NCI-H128 (cell line): ENCODE results near the gene GRK1.

ENCODE experiments used
- DNase-seq: peaks from one replicate; lab custom pipeline; 2025; ENCODE audit not compliant: unreplicated experiment; lab: John Stamatoyannopoulos, UW

The GRK1 gene

DNA sequence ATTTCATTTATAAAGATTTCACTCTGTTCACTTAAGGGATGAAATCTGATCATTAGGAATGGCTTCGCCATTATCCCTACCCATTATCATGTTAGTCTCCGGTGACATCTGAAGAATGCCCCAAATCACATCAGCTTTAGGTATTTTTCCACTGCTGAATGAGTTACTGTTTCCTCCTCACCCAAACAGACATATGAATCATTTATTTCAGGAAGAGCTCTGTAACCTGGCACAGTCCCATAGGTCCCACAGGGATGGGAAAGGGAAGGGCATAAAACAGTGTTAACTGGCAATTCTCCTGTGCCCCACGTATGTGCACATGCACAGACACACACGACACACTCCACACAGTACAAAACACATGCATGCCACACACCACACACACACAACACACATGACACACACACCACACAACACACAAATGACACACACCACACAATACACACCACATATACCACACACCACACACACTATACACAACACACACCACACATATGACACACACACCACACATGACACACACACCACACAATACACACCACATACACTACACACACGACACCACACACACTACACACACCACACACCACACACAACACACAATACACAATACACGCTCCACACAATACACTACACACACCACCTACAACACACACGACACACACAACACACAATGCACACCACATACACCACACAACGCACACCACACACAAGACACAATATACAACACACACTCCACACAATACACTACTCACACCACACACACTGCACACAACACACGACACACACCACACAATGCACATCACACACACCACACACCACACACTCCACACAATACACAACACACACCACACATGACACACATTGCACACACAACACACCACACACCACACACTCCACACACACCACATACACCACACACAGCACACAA, 107.4 kb downstream of the GRK1 start:
- DNase-seq, result no peak

GRCh38 chr13:113775451-113776145, 108.6 kb downstream of the GRK1 start:
- DNase-seq, result no peak

DNA sequence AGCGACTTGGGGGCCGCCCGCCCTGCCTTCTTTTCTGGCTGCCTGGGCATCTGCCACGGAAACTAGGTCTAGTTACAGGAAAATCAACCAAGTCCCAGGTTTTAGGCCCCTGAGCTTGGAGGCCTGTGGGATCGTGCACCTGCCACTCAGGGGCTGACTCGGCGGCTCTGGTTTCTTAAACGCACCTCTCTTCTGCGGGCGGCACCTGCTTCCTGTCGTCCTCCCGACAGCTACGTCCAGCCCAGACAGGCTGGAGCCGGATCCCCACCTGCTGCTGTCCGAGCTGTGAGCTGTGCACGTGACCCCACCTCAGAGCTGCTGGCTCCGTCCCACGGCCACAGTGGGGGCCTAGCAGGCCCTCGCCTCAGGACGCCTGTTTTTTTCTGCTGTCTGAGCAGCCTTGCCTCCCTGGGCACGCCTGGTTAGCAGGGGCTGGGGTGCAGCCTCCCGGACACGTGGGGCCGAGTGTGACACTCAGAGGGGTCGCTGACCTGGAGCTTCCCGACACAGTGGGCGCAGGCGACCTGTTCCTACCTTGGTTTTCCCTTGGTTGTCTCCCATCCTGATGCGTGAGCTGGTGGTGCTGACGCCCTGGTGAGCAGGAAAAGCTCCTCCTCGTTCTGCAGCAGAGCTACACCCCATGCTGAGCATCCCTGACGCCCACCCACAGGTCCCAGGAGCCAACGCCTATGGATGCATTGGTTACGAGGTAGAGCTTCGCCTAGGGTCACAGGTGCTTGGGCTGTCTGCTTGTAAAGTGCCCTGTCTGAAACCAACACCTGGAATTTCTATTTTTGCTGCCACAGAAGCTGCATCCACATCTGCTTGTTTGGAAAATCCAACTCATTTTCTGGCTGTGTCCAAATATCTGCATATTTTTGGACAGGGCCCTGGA, 109.5 kb downstream of the GRK1 start:
- DNase-seq, result no peak

DNA sequence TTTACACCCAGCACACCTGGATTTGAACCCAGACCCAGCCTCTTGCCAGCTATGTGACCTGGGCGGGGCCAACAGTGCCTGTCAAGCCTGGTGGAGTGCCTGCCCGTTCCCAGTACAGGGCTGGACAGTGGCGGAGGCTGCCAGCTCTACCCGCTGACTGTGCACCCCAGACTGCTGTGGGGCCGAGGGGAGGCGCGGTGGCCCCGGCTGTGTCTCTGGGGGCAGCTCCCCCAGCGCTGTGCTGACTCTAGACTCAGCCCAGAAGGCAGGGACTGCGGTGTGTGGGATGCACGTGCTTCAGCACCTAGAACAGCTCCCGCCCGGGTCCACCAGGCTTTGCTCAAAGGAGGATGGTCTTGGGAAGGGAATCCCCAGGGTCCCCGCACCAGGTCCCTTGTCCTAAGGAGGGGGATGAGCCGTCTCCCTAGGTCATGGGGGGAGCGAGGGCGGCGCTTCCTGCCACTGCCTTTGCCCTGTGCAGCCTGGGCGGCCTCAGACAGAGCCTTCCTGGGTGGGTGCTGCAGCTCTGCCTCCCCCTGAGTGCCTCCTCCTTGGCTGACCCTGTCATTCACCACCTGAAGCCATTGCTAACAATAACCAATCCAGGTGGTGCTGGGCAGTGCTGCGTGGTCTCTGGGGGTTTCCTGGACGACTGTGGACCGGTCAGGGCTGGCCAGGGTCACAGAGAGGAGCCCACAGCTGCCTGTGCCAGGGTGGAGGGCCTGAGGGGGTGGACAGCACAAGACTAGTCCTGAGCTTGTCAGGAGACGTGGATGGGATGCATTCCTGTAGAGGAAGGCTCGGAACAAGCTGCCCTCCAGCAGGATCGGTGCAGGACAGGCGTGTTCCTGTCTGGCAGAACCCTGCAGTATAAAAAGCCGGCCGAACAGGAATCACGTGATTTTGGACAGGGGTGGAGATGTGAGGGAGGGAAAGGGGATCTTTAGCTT, 110.6 kb downstream of the GRK1 start:
- DNase-seq, result no peak

GRCh38 chr13:113781571-113781970, 114.6 kb downstream of the GRK1 start:
- DNase-seq, result no peak

DNA sequence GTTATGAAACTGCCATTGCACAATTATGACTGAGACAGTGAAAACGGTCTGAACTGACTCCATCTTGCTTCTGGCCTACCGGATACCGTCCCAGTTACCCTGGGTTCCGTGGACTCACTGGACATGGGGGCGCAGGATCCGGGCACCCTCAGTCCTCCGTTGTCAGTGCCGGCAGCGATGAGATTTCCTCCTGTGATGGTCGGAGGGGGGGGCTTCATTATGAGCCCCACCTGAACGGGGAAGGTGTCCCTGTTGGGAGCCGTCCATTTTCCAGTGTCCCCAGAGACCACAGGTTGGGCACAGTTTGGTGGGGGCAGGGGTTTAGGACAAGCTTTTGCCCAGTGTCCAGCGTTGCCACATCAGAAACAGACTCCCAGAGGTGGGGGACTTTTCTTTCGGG, 115.5 kb downstream of the GRK1 start:
- DNase-seq, result no peak

DNA sequence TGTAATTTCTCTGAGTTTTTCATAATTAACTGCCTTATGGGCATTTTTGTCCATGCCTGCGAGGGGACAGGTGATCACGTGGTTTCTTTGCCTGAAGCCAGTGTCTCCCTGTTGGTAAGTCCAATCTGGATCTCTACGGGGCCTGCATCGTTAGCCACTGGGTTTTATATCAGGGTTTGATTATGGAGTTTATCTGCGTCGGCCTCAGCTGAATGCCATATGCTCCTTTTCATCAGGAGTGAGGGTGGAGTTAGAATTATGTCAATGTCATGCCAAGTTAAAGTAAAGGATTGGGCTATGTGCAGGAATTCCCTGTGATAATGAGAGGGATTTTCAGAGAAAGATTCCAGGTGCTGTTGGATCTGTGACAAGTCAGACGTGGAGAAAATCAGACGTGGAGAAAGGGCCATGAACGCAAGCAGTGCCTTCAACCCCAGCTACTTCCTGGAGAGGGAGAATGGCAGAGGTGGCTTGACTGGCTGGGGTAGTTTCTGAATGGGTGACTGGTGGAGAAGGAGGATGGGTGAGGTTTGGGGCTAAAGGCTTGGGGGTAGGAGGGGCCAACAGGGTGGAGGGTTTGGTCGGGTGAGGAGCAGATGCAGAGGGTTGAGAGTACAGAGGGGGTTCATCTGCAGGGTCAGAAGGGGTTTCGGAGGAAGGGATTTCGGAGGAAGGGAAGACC, 116.3 kb downstream of the GRK1 start:
- no peak for DNase-seq

- DNase-seq, result no peak
Observed at GRCh38 chr13:113783966-113784644, 117.1 kb downstream of the GRK1 start.

- DNase-seq, result no peak
Observed at GRCh38 chr13:113784645-113785024, 117.6 kb downstream of the GRK1 start.

DNA sequence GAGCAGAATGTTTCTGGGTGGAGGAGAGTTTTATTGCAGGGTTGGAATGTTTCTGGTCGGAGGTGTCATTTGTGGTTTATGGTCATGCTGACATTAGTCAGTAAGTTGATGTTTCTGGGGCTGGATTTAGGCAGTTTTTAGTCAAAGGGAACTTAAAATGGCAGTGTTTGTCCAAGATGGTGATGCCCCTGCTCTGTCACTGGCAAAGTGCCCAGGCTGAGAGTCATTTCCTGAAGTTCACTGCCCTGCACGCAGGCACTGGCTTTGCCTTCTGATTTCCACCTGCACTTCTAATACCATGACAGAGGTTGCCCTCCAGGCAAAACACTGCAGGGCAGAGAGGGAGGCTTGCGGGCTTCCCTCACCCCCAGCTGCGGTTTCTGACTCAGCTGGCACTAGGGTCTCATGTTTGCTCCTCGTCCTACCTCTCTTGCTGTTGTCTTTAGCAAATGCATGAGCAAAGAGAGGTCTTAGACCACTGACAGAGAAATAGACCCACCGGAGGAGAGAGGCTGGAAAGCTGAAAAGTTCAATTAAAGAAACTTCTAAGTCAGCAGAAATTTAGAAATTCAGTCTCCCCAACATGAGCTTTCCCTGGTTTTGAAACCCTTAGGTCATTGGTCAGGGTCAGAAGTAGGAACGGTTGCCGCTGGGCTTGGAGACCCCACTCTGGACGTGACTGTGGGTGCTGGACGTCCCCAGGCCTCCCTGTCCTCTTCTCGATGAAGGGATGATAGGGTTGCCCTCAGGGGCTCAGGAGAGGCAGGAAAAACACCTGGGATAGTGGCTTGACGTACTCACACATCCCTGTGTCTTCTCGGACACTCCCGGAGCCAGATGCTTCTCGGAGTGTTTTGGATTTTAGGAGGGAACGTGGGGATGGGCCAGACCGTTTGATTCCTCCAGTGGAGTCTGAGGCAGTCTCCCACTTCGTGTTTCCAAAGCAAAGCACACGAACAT, 118.3 kb downstream of the GRK1 start:
- DNase-seq, result no peak

DNA sequence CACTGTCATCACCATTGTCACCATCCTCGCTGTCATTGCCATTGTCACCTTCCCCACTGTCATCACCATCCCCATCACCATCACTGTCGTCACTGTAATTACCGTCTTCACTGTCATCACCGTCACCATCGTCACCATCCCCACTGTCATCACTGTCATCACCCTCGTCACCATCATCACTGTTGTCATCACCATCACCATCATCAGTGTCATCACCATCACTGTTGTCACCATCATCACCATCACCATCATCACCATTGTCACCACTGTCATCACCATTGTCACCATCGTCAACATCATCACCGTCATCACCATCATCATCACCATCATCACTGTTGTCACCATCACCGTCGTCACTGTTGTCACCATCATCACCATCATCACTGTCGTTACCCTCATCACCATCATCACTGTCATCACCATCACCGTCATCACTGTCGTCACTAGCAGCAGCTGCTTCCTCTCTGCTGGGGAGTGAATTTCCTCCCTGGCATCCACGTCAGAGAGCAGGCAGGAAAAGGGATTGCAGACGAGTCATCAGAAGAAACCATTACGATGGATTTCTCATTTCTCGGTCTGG, 119.3 kb downstream of the GRK1 start:
- DNase-seq, result no peak
